ENCODE measurements around the gene ZNF778.

ZNF778 gene

DNA sequence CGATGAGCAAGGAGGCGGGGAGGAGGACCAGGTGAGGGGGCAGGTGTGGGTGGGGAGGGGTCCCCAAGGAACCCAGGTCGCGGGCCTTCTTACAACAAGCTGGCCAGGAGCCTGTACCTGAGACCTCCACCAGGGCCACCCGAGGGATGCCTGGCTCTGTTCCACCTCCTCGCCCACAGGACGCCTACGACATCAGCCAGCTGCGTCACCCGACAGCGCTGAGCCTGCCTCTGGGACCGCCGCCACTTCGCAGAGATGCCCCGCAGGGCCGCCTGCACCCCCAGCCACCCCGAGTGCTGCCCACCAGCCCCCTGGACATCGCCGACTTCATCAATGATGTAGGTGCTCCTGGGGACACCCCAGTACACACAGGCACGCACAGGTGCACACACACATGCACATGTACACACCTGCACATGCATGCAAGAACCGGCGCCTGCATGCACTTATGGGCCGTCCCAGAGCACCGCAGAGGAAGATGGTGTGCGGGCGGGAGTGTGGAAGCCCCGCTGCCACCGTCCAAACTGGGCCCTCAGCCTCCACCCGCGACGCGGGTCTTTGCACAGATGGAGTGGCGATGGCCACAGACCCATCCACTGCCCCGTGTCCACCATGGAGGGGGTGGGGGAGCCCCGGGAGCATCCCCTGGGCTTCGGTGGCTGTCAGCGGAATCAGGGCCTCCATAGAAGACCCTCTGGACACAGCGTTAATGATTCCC lies 23.8 kb upstream of the ZNF778 start:
- no peak overlapping the region for H3K27ac ChIP-seq (ENCODE audit: poor library complexity, severe bottlenecking)
- no peaks in the 10 kb centered on the region for H3K36me3 ChIP-seq (ENCODE audit: low read depth)
- peak; percentile 69 for DNase-seq (ENCODE audit: low spot score)
- H3K4me3 ChIP-seq (ENCODE audit: severe bottlenecking), result peak overlapping the region; percentile 24
- peak; percentile 19; the same call in 2 of the 3 replicates for ATAC-seq (ENCODE audit: low read depth)
- TF ChIP-seq, protein P1, sequence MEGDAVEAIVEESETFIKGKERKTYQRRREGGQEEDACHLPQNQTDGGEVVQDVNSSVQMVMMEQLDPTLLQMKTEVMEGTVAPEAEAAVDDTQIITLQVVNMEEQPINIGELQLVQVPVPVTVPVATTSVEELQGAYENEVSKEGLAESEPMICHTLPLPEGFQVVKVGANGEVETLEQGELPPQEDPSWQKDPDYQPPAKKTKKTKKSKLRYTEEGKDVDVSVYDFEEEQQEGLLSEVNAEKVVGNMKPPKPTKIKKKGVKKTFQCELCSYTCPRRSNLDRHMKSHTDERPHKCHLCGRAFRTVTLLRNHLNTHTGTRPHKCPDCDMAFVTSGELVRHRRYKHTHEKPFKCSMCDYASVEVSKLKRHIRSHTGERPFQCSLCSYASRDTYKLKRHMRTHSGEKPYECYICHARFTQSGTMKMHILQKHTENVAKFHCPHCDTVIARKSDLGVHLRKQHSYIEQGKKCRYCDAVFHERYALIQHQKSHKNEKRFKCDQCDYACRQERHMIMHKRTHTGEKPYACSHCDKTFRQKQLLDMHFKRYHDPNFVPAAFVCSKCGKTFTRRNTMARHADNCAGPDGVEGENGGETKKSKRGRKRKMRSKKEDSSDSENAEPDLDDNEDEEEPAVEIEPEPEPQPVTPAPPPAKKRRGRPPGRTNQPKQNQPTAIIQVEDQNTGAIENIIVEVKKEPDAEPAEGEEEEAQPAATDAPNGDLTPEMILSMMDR (IDR thresholded peaks at IDR 0.05; ENCODE audit: poor library complexity, severe bottlenecking), result no peak
- no peaks in the 10 kb centered on the region for H3K4me1 ChIP-seq (ENCODE audit: insufficient read depth, poor library complexity, severe bottlenecking)
- H3K9me3 ChIP-seq (ENCODE audit: severe bottlenecking), result no peaks in the 10 kb centered on the region
- no peaks in the 10 kb centered on the region for H3K27me3 ChIP-seq (ENCODE audit: insufficient read depth, poor library complexity, severe bottlenecking)

- no peak overlapping the region for H3K4me3 ChIP-seq (ENCODE audit: severe bottlenecking)
- peaks cover 3% of the 10 kb centered on the region for H3K27me3 ChIP-seq (ENCODE audit: insufficient read depth, poor library complexity, severe bottlenecking)
- TF ChIP-seq, protein P1 (IDR thresholded peaks at IDR 0.05; ENCODE audit: poor library complexity, severe bottlenecking), result no peak
- ATAC-seq (ENCODE audit: low read depth), result no peak
- H3K9me3 ChIP-seq (ENCODE audit: severe bottlenecking), result no peaks in the 10 kb centered on the region
- H3K4me1 ChIP-seq (ENCODE audit: insufficient read depth, poor library complexity, severe bottlenecking), result no peaks in the 10 kb centered on the region
- no peak overlapping the region for H3K27ac ChIP-seq (ENCODE audit: poor library complexity, severe bottlenecking)
- H3K36me3 ChIP-seq (ENCODE audit: low read depth), result no peaks in the 10 kb centered on the region
- DNase-seq (ENCODE audit: low spot score), result peak; percentile 75
Measured at GRCh38 chr16:89194340-89195311, 22.9 kb upstream of the ZNF778 start.

DNA sequence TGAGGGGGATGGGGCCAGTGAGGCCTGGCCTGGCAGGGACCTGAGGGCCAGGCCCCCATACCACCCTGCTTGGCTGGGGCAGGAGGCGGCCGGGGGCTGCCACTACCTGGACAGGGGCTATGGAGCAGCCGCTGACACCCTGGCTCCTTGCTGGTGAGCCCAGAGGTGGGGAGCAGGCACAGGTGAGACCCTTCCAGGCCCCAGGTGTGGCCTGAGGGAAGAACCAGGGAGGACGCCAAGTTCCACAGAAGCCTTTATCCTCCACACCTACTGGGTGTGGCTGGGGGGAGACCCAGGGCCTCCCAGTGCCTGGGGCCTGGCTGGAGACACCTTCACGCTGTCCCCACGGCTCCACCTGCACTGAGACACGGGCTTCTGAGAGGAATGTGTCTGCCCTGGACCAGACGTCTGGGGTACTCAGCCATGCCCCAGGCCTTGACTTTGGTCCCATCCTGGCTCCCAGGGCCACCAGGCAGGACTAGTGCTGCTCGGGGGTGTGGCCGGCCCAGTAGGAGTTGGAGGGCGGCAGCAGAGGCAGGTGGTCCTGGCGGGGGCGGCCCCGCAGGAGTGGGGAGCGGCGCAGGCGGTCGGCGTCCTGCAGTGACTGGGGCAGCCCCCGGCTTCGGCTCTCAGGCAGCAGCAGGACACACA lies 21.9 kb upstream of the ZNF778 start:
- TF ChIP-seq, protein P1 (IDR thresholded peaks at IDR 0.05; ENCODE audit: poor library complexity, severe bottlenecking), result no peak
- no peaks in the 10 kb centered on the region for H3K36me3 ChIP-seq (ENCODE audit: low read depth)
- H3K4me3 ChIP-seq (ENCODE audit: severe bottlenecking), result no peak overlapping the region
- no peaks in the 10 kb centered on the region for H3K9me3 ChIP-seq (ENCODE audit: severe bottlenecking)
- DNase-seq (ENCODE audit: low spot score) (peak; percentile 71), ATAC-seq (ENCODE audit: low read depth) (no peak)
- H3K27me3 ChIP-seq (ENCODE audit: insufficient read depth, poor library complexity, severe bottlenecking), result peaks cover 13% of the 10 kb centered on the region
- H3K27ac ChIP-seq (ENCODE audit: poor library complexity, severe bottlenecking), result no peak overlapping the region
- H3K4me1 ChIP-seq (ENCODE audit: insufficient read depth, poor library complexity, severe bottlenecking), result no peaks in the 10 kb centered on the region

DNA sequence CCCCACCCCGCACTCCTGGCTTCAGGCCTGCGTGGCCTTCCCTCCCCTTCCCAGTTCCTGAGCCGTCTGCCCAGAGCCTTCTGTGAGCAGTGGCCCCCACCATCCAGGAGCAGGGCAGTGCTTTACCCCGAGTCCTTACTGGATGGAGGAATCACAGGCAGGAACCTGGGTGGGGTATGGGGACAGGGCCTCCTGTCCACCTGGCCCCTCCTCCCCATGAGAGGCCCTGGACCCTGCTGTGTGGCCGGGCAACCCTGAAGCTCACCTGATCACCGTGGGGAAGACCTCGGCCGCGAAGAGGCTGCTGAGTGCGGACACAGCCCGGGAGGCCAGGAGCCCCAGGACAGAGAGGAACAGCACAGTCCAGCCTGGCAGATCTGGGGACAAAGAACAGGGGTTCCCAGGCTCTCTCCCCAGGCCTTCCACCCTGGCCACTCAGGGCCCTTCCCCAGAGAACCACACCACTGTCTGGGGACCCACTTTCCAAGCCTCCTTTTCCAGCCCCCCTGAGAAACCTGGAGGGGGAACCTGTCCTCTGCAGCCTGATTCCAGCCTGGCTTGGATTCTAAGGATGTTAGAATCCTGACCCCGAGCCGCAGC lies 20.4 kb upstream of the ZNF778 start:
- Histone ChIP-seq H3K4me1 (ENCODE audit: insufficient read depth, poor library complexity, severe bottlenecking) (no peaks in the 10 kb centered on the region), H3K27ac (ENCODE audit: poor library complexity, severe bottlenecking) (no peak overlapping the region), H3K4me3 (ENCODE audit: severe bottlenecking) (no peak overlapping the region), H3K36me3 (ENCODE audit: low read depth) (no peaks in the 10 kb centered on the region), H3K27me3 (ENCODE audit: insufficient read depth, poor library complexity, severe bottlenecking) (peaks cover 17% of the 10 kb centered on the region), H3K9me3 (ENCODE audit: severe bottlenecking) (no peaks in the 10 kb centered on the region)
- DNase-seq (ENCODE audit: low spot score), result peak; percentile 68
- no peak for ATAC-seq (ENCODE audit: low read depth)
- TF ChIP-seq, protein P1 (IDR thresholded peaks at IDR 0.05; ENCODE audit: poor library complexity, severe bottlenecking), result no peak
